ENCODE results near the gene NRXN3.

GRCh38 chr14:79730953-79731352 is 1560.8 kb downstream of the NRXN3 start:
- TF ChIP-seq CTCF (IDR thresholded peaks at IDR 0.05) = no peak
- TF ChIP-seq REST (IDR thresholded peaks at IDR 0.05; ENCODE audit: insufficient read depth in 1 of 2, low read depth in 2 of 2, low read length in 1 of 2) = no peak
- no peak for TF ChIP-seq POLR2AphosphoS5 (IDR thresholded peaks at IDR 0.05; ENCODE audit: low read depth, low read length)

All from Panc1 (cell line).